COLO829 (cell line): ENCODE data around the gene RASL11A.
A peak's percentile ranks its signal among the peaks of the same experiment; 100 is the strongest.
"Not testable (repeated sequence)": the region's sequence is repeated elsewhere in the genome, so short reads cannot be mapped to it uniquely, and the experiment has no call there.

Source experiments
- DNase-seq: peaks from one replicate; pipeline ENCODE4 v3.0.0; 2012; ENCODE audit warnings: low spot score

The RASL11A gene

GRCh38 chr13:27270594-27271520, at the start of gene RASL11A:
RASL11A (plus strand) TSS chr13:27270830; CDS start chr13:27270945, 115 bp downstream.
- peak; percentile 40 for DNase-seq

GRCh38 chr13:27222100-27222499, 48.5 kb upstream of the RASL11A start:
- not testable (repeated sequence) for DNase-seq

GRCh38 chr13:27226991-27227390, 43.6 kb upstream of the RASL11A start:
- DNase-seq: no peak

- DNase-seq: no peak
Observed at GRCh38 chr13:27228131-27228530, 42.5 kb upstream of the RASL11A start.

- DNase-seq: no peak
Observed at GRCh38 chr13:27229642-27230041, 41.0 kb upstream of the RASL11A start.

- no peak for DNase-seq
Observed at GRCh38 chr13:27233964-27234363, 36.7 kb upstream of the RASL11A start.

- DNase-seq: no peak
Observed at GRCh38 chr13:27236478-27236877, 34.2 kb upstream of the RASL11A start.

GRCh38 chr13:27242702-27243101, 27.9 kb upstream of the RASL11A start:
- no peak for DNase-seq

- no peak for DNase-seq
Observed at GRCh38 chr13:27245610-27246009, 25.0 kb upstream of the RASL11A start.

GRCh38 chr13:27250833-27251165, 19.8 kb upstream of the RASL11A start:
- DNase-seq: no peak

- peak; percentile 84 for DNase-seq
Observed at GRCh38 chr13:27251166-27252091, 19.2 kb upstream of the RASL11A start, which contains the start of gene RPL21. RPL21 (plus strand) TSS chr13:27251558; CDS start chr13:27253777, 2,219 bp downstream.

GRCh38 chr13:27252467-27252866, 18.2 kb upstream of the RASL11A start:
- no peak for DNase-seq

GRCh38 chr13:27257233-27257568, 13.4 kb upstream of the RASL11A start:
- no peak for DNase-seq

- DNase-seq: no peak
Observed at GRCh38 chr13:27257648-27258253, 12.9 kb upstream of the RASL11A start.

- no peak for DNase-seq
Observed at GRCh38 chr13:27258637-27259386, 11.8 kb upstream of the RASL11A start.

- DNase-seq: no peak
Observed at GRCh38 chr13:27259831-27260230, 10.8 kb upstream of the RASL11A start.

- DNase-seq: peak; percentile 47
Observed at GRCh38 chr13:27261396-27261795, 9.2 kb upstream of the RASL11A start.

GRCh38 chr13:27263438-27263837, 7.2 kb upstream of the RASL11A start:
- DNase-seq: no peak

GRCh38 chr13:27264181-27264580, 6.4 kb upstream of the RASL11A start:
- no peak for DNase-seq

GRCh38 chr13:27264648-27265047, 6.0 kb upstream of the RASL11A start:
- DNase-seq: no peak

- DNase-seq: no peak
Observed at GRCh38 chr13:27266917-27267316, 3.7 kb upstream of the RASL11A start.

- DNase-seq: no peak
Observed at GRCh38 chr13:27267596-27267995, 3.0 kb upstream of the RASL11A start.
